ENCODE data around the gene KIF5A. TPM values are rescaled to one million over a fixed set of nuclear protein-coding genes. Genes with fewer than 3 reads are reported as not detected.
"Not testable (repeated sequence)": the region's sequence is repeated elsewhere in the genome, so short reads cannot be mapped to it uniquely, and the experiment has no call there.

KIF5A gene
- total and polyA plus RNA-seq, 2 donors (not counting 3 experiments of a cell fraction or from before 2014, with no cell fraction given) = 0.07 to 0.35 TPM

DNA sequence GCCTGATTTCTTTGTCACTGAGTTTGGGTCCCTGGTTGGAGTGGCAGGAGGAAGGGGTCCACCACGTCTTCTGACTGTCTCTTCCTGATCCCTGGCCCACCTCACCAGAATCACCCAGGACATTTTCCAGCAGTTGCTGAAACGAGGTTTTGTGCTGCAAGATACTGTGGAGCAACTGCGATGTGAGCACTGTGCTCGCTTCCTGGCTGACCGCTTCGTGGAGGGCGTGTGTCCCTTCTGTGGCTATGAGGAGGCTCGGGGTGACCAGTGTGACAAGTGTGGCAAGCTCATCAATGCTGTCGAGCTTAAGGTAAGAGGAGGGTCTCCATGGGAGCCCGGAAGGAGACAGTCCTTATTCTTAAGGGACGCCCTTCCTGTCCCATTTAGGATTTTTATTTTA lies 49.6 kb upstream of the KIF5A start:
- dilution Hi-C loops (cut with MboI; ENCODE audit: extremely low pct_ligation_motif_present, low sequenced_read_pairs) (no loop called here), intact Hi-C loops (cut with micrococcal nuclease) (no loop called here)
- Histone ChIP-seq H3K4me3 (replicated peaks in 1 of 3; ENCODE audit: insufficient read depth in 1 of 3, low read depth in 1 of 3, low read length in 3 of 3) (no peak overlapping the region), H3K4me2 (ENCODE audit: insufficient read depth, low read length) (no peak overlapping the region), H4K20me1 (replicated peaks; ENCODE audit: control insufficient read depth, extremely low read depth, insufficient read depth, low read length) (no peaks in the 10 kb centered on the region), H3K9ac (replicated peaks; ENCODE audit: extremely low read depth, insufficient read depth, low read length) (no peak overlapping the region), H3K27ac (ENCODE audit: insufficient read depth, low read depth, low read length) (no peak overlapping the region), H3K9me3 (replicated peaks; ENCODE audit: control insufficient read depth, insufficient read depth, low read length) (no peaks in the 10 kb centered on the region), H3K36me3 (ENCODE audit: control insufficient read depth in 2 of 2, extremely low read depth in 1 of 2, insufficient read depth in 2 of 2, low read length in 2 of 2) (peaks cover 26 to 36% of the 10 kb centered on the region in 2 experiments), H3K79me2 (ENCODE audit: control insufficient read depth, insufficient read depth, low read length) (no peaks in the 10 kb centered on the region), H3K27me3 (ENCODE audit: control insufficient read depth in 2 of 2, insufficient read depth in 2 of 2, low read length in 2 of 2) (no peaks in the 10 kb centered on the region), H2AFZ (ENCODE audit: low read depth, low read length) (no peak overlapping the region), H3K9me1 (replicated peaks; ENCODE audit: control insufficient read depth, extremely low read depth, insufficient read depth, low read length) (no peaks in the 10 kb centered on the region), H3K4me1 (ENCODE audit: control insufficient read depth, extremely low read depth, insufficient read depth, low read length) (no peaks in the 10 kb centered on the region)
- TF ChIP-seq GATA2 (IDR thresholded peaks at IDR 0.05; ENCODE audit: insufficient read depth, insufficient read length, low read depth, low read length) = no peak
- TF ChIP-seq POLR2AphosphoS5 (IDR thresholded peaks at IDR 0.05; ENCODE audit: insufficient read depth, low read depth, low read length) = no peak
- TF ChIP-seq MAX (IDR thresholded peaks at IDR 0.05; ENCODE audit: insufficient read depth, insufficient read length) = no peak
- TF ChIP-seq POLR2A (IDR thresholded peaks at IDR 0.05; ENCODE audit: low read depth, low read length) = no peak
- TF ChIP-seq FOS (IDR thresholded peaks at IDR 0.05; ENCODE audit: borderline replicate concordance, insufficient read depth, low read length) = no peak
- no peak for TF ChIP-seq EZH2 (IDR thresholded peaks at IDR 0.05; ENCODE audit: borderline replicate concordance, low read depth, low read length, severe bottlenecking)
- TF ChIP-seq, protein P1, sequence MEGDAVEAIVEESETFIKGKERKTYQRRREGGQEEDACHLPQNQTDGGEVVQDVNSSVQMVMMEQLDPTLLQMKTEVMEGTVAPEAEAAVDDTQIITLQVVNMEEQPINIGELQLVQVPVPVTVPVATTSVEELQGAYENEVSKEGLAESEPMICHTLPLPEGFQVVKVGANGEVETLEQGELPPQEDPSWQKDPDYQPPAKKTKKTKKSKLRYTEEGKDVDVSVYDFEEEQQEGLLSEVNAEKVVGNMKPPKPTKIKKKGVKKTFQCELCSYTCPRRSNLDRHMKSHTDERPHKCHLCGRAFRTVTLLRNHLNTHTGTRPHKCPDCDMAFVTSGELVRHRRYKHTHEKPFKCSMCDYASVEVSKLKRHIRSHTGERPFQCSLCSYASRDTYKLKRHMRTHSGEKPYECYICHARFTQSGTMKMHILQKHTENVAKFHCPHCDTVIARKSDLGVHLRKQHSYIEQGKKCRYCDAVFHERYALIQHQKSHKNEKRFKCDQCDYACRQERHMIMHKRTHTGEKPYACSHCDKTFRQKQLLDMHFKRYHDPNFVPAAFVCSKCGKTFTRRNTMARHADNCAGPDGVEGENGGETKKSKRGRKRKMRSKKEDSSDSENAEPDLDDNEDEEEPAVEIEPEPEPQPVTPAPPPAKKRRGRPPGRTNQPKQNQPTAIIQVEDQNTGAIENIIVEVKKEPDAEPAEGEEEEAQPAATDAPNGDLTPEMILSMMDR (IDR thresholded peaks at IDR 0.05; ENCODE audit: extremely low read depth in 1 of 2, insufficient read depth in 1 of 2, low read depth in 1 of 2, low read length in 2 of 2) = no peak
- TF ChIP-seq JUN (IDR thresholded peaks at IDR 0.05; ENCODE audit: borderline replicate concordance, insufficient read depth, insufficient read length, low read depth) = no peak
- no peak for TF ChIP-seq MYC (IDR thresholded peaks at IDR 0.05; ENCODE audit: low read depth, low read length)
- POLR2A ChIA-PET = interaction anchor here (1.2 kb wide), 1 partner anchor 16 kb away, joined by 4 read pairs; no protein-coding TSS in a partner anchor
- CTCF ChIA-PET = no interaction called here
- no TSS peak for BruUV-seq (replicated peaks)
- FAIRE-seq (no peak), DNase-seq (ENCODE audit: low read depth, low spot score) (no peak)

DNA sequence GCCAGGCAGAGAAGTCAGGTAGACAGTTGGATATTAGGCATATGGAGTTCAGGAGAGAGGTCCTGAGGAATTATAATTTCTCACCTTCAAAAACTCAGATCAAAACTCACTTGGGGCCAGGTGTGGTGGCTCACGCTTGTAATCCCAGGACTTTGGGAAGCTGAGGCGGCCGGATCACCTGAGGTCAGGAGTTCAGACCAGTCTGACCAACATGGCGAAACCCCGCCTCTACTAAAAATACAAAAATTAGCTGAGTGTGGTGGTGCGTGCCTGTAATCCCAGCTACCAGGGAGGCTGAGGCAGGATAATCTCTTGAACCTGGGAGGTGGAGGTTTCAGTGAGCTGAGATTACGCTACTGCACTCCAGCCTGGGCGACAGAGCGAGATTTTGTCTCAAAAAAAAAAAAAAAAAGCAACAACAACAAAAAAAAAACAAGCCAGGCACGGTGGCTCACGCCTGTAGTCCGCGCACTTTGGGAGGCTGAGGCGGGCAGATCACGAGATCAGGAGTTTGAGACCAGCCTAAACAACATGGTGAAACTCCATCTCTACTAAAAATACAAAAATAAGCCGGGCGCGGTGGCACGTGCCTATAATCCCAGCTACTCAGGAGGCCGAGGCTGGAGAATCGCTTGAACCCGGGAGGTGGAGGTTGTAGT lies 47.4 kb upstream of the KIF5A start:
- POLR2A ChIA-PET = interaction anchor here (0.7 kb wide), 2 partner anchors 10 to 35 kb away, joined by 6 to 8 read pairs; no protein-coding TSS in a partner anchor
- H2AFZ ChIP-seq (ENCODE audit: low read depth, low read length); CTCF ChIA-PET; H3K9ac ChIP-seq (replicated peaks; ENCODE audit: extremely low read depth, insufficient read depth, low read length); FAIRE-seq; H3K27ac ChIP-seq (ENCODE audit: insufficient read depth, low read depth, low read length); BruUV-seq (replicated peaks); H3K9me3 ChIP-seq (replicated peaks; ENCODE audit: control insufficient read depth, insufficient read depth, low read length); H3K4me1 ChIP-seq (ENCODE audit: control insufficient read depth, extremely low read depth, insufficient read depth, low read length); H3K79me2 ChIP-seq (ENCODE audit: control insufficient read depth, insufficient read depth, low read length); DNase-seq (ENCODE audit: low read depth, low spot score); H3K27me3 ChIP-seq (ENCODE audit: control insufficient read depth in 2 of 2, insufficient read depth in 2 of 2, low read length in 2 of 2); intact Hi-C loops (cut with micrococcal nuclease); H3K9me1 ChIP-seq (replicated peaks; ENCODE audit: control insufficient read depth, extremely low read depth, insufficient read depth, low read length); H3K4me2 ChIP-seq (ENCODE audit: insufficient read depth, low read length); H4K20me1 ChIP-seq (replicated peaks; ENCODE audit: control insufficient read depth, extremely low read depth, insufficient read depth, low read length); H3K4me3 ChIP-seq (replicated peaks in 1 of 3; ENCODE audit: insufficient read depth in 1 of 3, low read depth in 1 of 3, low read length in 3 of 3); dilution Hi-C loops (cut with MboI; ENCODE audit: extremely low pct_ligation_motif_present, low sequenced_read_pairs): not testable (repeated sequence)
- H3K36me3 ChIP-seq (ENCODE audit: control insufficient read depth in 2 of 2, extremely low read depth in 1 of 2, insufficient read depth in 2 of 2, low read length in 2 of 2) = peaks cover 24 to 43% of the 10 kb centered on the region in 2 experiments

DNA sequence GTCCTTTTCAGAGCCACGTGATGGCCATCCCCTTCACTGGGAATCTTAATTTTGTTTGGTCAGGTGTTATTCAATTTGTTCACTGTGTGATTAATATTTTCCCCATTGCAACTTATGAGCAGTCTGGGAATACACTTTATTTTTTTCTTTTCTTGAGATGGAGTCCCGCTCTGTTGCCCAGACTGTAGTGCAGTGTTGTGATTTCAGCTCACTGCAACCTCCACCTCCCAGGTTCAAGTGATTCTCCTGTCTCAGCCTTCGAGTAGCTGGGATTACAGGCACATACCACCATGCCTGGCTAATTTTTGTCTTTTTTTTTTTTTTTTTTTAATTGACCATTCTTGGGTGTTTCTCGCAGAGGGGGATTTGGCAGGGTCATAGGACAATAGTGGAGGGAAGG lies 43.3 kb upstream of the KIF5A start:
- H3K27ac ChIP-seq (ENCODE audit: insufficient read depth, low read depth, low read length); H4K20me1 ChIP-seq (replicated peaks; ENCODE audit: control insufficient read depth, extremely low read depth, insufficient read depth, low read length); dilution Hi-C loops (cut with MboI; ENCODE audit: extremely low pct_ligation_motif_present, low sequenced_read_pairs); H3K4me3 ChIP-seq (replicated peaks in 1 of 3; ENCODE audit: insufficient read depth in 1 of 3, low read depth in 1 of 3, low read length in 3 of 3); intact Hi-C loops (cut with micrococcal nuclease); CTCF ChIA-PET; H3K4me1 ChIP-seq (ENCODE audit: control insufficient read depth, extremely low read depth, insufficient read depth, low read length); H3K27me3 ChIP-seq (ENCODE audit: control insufficient read depth in 2 of 2, insufficient read depth in 2 of 2, low read length in 2 of 2); BruUV-seq (replicated peaks); FAIRE-seq; H2AFZ ChIP-seq (ENCODE audit: low read depth, low read length); POLR2A ChIA-PET; H3K9me1 ChIP-seq (replicated peaks; ENCODE audit: control insufficient read depth, extremely low read depth, insufficient read depth, low read length); H3K79me2 ChIP-seq (ENCODE audit: control insufficient read depth, insufficient read depth, low read length); H3K9ac ChIP-seq (replicated peaks; ENCODE audit: extremely low read depth, insufficient read depth, low read length); H3K9me3 ChIP-seq (replicated peaks; ENCODE audit: control insufficient read depth, insufficient read depth, low read length); H3K4me2 ChIP-seq (ENCODE audit: insufficient read depth, low read length); DNase-seq (ENCODE audit: low read depth, low spot score): not testable (repeated sequence)
- H3K36me3 ChIP-seq (ENCODE audit: control insufficient read depth in 2 of 2, extremely low read depth in 1 of 2, insufficient read depth in 2 of 2, low read length in 2 of 2) = peaks cover 14 to 27% of the 10 kb centered on the region in 2 experiments

All from endothelial cell of umbilical vein (primary cell).